Activated CD4-positive, alpha-beta T cell treated with anti-CD3 and anti-CD28 coated beads for 36 hours (primary cell): Measurements from ENCODE around the gene NOTCH2. TPM values are rescaled to one million over a fixed set of nuclear protein-coding genes. Genes with fewer than 3 reads are reported as not detected.

Experiments
- ATAC-seq: fragments of 200-7000 bp; cut with Tn5 transposase; one replicate; pipeline ENCODE4 v1.10.0; 2021; ENCODE audit warnings: mild to moderate bottlenecking, moderate library complexity
- CTCF ChIA-PET: fragments of 350-600 bp; sonication (Branson Sonifier 250); formaldehyde crosslinking; loops from one replicate; lab custom pipeline; 2021; ENCODE audit warnings: antibody characterized with exemption; lab: Charles Lee
- POLR2A ChIA-PET: fragments of 350-600 bp; sonication (Branson Sonifier 250); formaldehyde crosslinking; loops from one replicate; lab custom pipeline; 2021; ENCODE audit warnings: antibody characterized with exemption, inconsistent platforms; lab: Charles Lee
- DNase-seq: peaks from one replicate; pipeline ENCODE4 v3.0.0-alpha.2; 2020
- H3K27ac Mint-ChIP-seq: one replicate; pipeline ENCODE4 v1.8.0; 2021; ENCODE audit warnings: mixed read lengths
- H3K27me3 Mint-ChIP-seq: one replicate; pipeline ENCODE4 v1.8.0; 2021; ENCODE audit warnings: mixed read lengths
- H3K36me3 Mint-ChIP-seq: one replicate; pipeline ENCODE4 v1.8.0; 2021; ENCODE audit warnings: low read depth, mixed read lengths
- H3K4me1 Mint-ChIP-seq: one replicate; pipeline ENCODE4 v1.8.0; 2021; ENCODE audit warnings: mixed read lengths
- H3K4me3 Mint-ChIP-seq: one replicate; pipeline ENCODE4 v1.8.0; 2021; ENCODE audit warnings: mild to moderate bottlenecking, moderate library complexity, mixed read lengths
- H3K9me3 Mint-ChIP-seq: one replicate; pipeline ENCODE4 v1.8.0; 2021; ENCODE audit warnings: low read depth, mixed read lengths
- intact Hi-C, 2 experiments: fragments of 100-400 bp; cut with DNase I in 1 of 2; cut with micrococcal nuclease in 1 of 2; formaldehyde crosslinking; loops; one replicate each; pipeline versions ENCODE4 v1.14.2 to v1.15.1; 2022 to 2024; cut with DNase I, micrococcal nuclease
- total RNA-seq, 2 experiments: library from RNA; stranded (reverse); gene quantifications; one replicate each; pipeline ENCODE4 v1.2.3, GENCODE V29; 2021

The NOTCH2 gene
- total RNA-seq, 2 experiments from 2014 or later, result 41.9 to 51.6 TPM

DNA sequence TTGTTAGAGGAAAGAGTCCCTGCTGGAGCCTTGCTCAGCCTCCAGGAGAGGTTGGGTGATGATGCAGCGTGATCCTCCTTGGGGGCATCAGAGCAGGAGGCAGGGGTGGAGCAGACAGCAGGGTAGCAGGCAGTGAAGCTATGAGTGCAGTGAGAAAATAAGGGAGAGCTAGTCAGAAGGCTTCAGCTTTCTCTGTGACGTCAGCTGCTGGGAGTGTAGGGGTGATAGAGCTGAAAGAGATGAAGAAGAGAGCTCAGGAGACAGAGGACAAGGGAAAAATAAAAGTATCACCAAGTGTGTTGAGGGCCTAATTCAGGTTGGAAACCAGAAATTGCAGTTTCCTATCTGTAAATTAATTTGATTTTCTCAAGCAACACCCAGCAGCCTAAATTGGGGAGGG, 170.9 kb downstream of the NOTCH2 start:
- DNase-seq (no peak), ATAC-seq (no peak)
- ChIA-PET CTCF (interaction anchor here (0.7 to 1.0 kb wide), 2 partner anchors 9 to 50 kb away, joined by 3 read pairs; no protein-coding TSS in a partner anchor), POLR2A (no interaction called here)
- no peak overlapping the region for H3K4me3 Mint-ChIP-seq
- H3K27me3 Mint-ChIP-seq, result peaks cover 4% of the 10 kb centered on the region
- H3K27ac Mint-ChIP-seq, result no peak overlapping the region
- no peaks in the 10 kb centered on the region for H3K36me3 Mint-ChIP-seq
- no peaks in the 10 kb centered on the region for H3K4me1 Mint-ChIP-seq
- intact Hi-C loops, result no loop called here
- no peaks in the 10 kb centered on the region for H3K9me3 Mint-ChIP-seq

GRCh38 chr1:119896303-119896702, 173.2 kb downstream of the NOTCH2 start, which contains the start of gene ADAM30:
Gene ADAM30 (minus strand): TSS chr1:119896515. CDS start chr1:119896336, 179 bp downstream.
- no peak for DNase-seq
- no peak within 1 kb of the TSS for H3K27ac Mint-ChIP-seq
- peaks cover 3% of the 10 kb centered on the region for H3K27me3 Mint-ChIP-seq
- no peak within 1 kb of the TSS for H3K4me3 Mint-ChIP-seq
- H3K36me3 Mint-ChIP-seq, result no peaks in the 10 kb centered on the region
- CTCF ChIA-PET, result interaction anchor here (1.1 to 1.2 kb wide), 2 partner anchors 9 to 11 kb away, joined by 4 read pairs; no protein-coding TSS in a partner anchor
- intact Hi-C loops, result no loop called here
- H3K9me3 Mint-ChIP-seq, result no peaks in the 10 kb centered on the region
- ATAC-seq, result no peak
- POLR2A ChIA-PET, result no interaction called here
- no peaks in the 10 kb centered on the region for H3K4me1 Mint-ChIP-seq

- H3K9me3 Mint-ChIP-seq, result no peaks in the 10 kb centered on the region
- no peak for ATAC-seq
- no peaks in the 10 kb centered on the region for H3K36me3 Mint-ChIP-seq
- H3K27me3 Mint-ChIP-seq, result peaks cover 3% of the 10 kb centered on the region
- DNase-seq, result no peak
- ChIA-PET CTCF (no interaction called here), POLR2A (no interaction called here)
- no peak overlapping the region for H3K4me3 Mint-ChIP-seq
- no peak overlapping the region for H3K27ac Mint-ChIP-seq
- intact Hi-C loops, result no loop called here
- no peaks in the 10 kb centered on the region for H3K4me1 Mint-ChIP-seq
Measured at GRCh38 chr1:119895102-119895501, 174.4 kb downstream of the NOTCH2 start.

GRCh38 chr1:119893827-119894700, 175.4 kb downstream of the NOTCH2 start:
- Mint-ChIP-seq H3K36me3 (no peaks in the 10 kb centered on the region), H3K27me3 (peaks cover 3% of the 10 kb centered on the region), H3K9me3 (no peaks in the 10 kb centered on the region), H3K4me1 (no peaks in the 10 kb centered on the region), H3K27ac (no peak overlapping the region), H3K4me3 (no peak overlapping the region)
- ChIA-PET POLR2A (no interaction called here), CTCF (no interaction called here)
- ATAC-seq, result no peak
- no peak for DNase-seq
- intact Hi-C loops, result no loop called here

DNA sequence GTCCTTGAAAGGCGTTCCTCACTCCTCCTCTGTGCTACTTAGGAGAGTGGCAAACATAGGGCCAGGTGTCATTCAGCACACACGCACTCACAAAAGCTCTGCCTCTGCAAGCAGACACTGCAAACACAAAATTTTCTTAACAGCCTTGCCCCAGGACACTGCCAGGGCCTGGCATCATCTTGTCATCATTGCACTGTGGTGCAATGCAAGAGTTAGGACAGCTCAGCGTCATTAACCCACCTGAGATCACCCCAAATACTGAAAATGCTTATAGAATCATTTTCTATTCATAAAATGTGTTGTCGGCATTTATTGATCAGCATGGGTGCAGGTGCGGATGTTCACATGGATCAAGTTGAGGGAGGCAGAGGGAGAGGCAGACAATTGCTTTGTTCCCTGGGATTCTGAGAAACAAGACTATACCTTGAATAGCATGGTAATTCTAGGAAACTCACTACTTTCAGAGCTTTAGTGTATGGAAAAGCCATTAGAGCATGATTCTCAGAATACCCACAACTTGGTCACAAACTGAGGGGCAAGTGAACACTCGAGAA, 176.1 kb downstream of the NOTCH2 start:
- CTCF ChIA-PET, result no interaction called here
- no peaks in the 10 kb centered on the region for H3K36me3 Mint-ChIP-seq
- ATAC-seq (no peak), DNase-seq (no peak)
- intact Hi-C loops, result no loop called here
- H3K27ac Mint-ChIP-seq, result no peak overlapping the region
- POLR2A ChIA-PET, result no interaction called here
- H3K4me1 Mint-ChIP-seq, result no peaks in the 10 kb centered on the region
- H3K27me3 Mint-ChIP-seq, result peaks cover 3% of the 10 kb centered on the region
- H3K4me3 Mint-ChIP-seq, result no peak overlapping the region
- H3K9me3 Mint-ChIP-seq, result peaks cover 5% of the 10 kb centered on the region

DNA sequence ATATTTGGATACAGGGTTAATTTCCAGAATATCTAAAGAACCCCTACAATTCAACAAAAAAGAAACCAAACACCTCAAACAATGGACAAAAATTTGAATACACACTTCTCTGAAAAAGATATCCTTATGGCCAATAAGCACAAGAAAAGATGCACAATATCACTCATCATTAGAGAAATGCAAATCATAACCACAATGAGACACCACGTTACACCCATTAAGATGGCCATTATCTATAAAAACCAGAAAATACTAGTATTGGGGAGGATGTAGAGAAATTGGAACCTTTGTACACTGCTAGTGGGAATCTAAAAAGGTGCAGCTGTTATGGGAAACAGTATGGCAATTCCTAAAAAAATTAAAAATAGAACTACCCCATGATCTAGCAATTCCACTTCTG, 178.1 kb downstream of the NOTCH2 start:
- no peak for DNase-seq
- Mint-ChIP-seq H3K4me1 (no peaks in the 10 kb centered on the region), H3K27ac (no peak overlapping the region), H3K27me3 (peaks cover under 1% of the 10 kb centered on the region), H3K9me3 (peaks cover 8% of the 10 kb centered on the region), H3K36me3 (no peaks in the 10 kb centered on the region), H3K4me3 (no peak overlapping the region)
- intact Hi-C loops, result no loop called here
- ChIA-PET CTCF (interaction anchor here (0.7 kb wide), 1 partner anchor 543 kb away, joined by 3 read pairs; no protein-coding TSS in a partner anchor), POLR2A (no interaction called here)
- ATAC-seq, result no peak

GRCh38 chr1:119888476-119888875, 181.0 kb downstream of the NOTCH2 start:
- H3K9me3 Mint-ChIP-seq, result peaks cover 8% of the 10 kb centered on the region
- ChIA-PET POLR2A (no interaction called here), CTCF (interaction anchor here (1.5 kb wide), 1 partner anchor 10 kb away, joined by 3 read pairs; no protein-coding TSS in a partner anchor)
- no peak overlapping the region for H3K4me3 Mint-ChIP-seq
- ATAC-seq (no peak), DNase-seq (no peak)
- H3K27ac Mint-ChIP-seq, result no peak overlapping the region
- H3K27me3 Mint-ChIP-seq, result peaks cover 3% of the 10 kb centered on the region
- H3K36me3 Mint-ChIP-seq, result no peaks in the 10 kb centered on the region
- no peaks in the 10 kb centered on the region for H3K4me1 Mint-ChIP-seq
- intact Hi-C loops, result no loop called here

DNA sequence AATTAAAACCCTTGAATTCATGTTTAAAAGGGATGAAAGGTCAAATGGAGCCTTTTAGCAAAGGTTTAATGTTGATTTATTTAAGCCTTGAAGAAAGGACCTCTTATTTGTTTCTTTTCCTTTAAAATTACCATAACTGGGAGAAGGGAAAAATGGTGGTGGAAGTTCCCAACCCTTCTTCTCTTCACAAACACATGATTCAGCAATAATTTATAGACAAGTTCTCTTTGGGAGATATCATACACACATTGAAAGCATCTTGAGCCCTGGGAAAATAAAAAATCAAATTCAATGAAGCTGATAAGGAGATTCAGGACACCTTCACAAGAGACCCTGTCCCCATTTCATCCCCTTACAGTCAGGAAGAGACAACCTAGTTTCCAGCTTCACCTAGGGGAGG, 182.0 kb downstream of the NOTCH2 start:
- Mint-ChIP-seq H3K36me3 (no peaks in the 10 kb centered on the region), H3K27me3 (peaks cover 3% of the 10 kb centered on the region), H3K9me3 (peaks cover 8% of the 10 kb centered on the region), H3K4me1 (no peaks in the 10 kb centered on the region), H3K27ac (no peak overlapping the region), H3K4me3 (no peak overlapping the region)
- ChIA-PET CTCF (interaction anchor here (1.8 to 2.0 kb wide), 2 partner anchors 19 to 79 kb away, joined by 5 to 15 read pairs; no protein-coding TSS in a partner anchor), POLR2A (no interaction called here)
- DNase-seq (no peak), ATAC-seq (no peak)
- intact Hi-C loops, result loop anchor here in 1 of 2 experiments (2.0 kb wide), 2 partner anchors 13 to 17 kb away; no protein-coding TSS in a partner anchor

- ATAC-seq (peak; percentile 68), DNase-seq (peak; percentile 78)
- no peaks in the 10 kb centered on the region for H3K4me1 Mint-ChIP-seq
- CTCF ChIA-PET, result interaction anchor here (0.7 to 2.0 kb wide), 4 partner anchors 17 to 77 kb away, joined by 3 to 15 read pairs (median 4); no protein-coding TSS in a partner anchor
- peaks cover 3% of the 10 kb centered on the region for H3K27me3 Mint-ChIP-seq
- no peaks in the 10 kb centered on the region for H3K36me3 Mint-ChIP-seq
- H3K9me3 Mint-ChIP-seq, result peaks cover 8% of the 10 kb centered on the region
- H3K27ac Mint-ChIP-seq, result no peak overlapping the region
- no peak overlapping the region for H3K4me3 Mint-ChIP-seq
- intact Hi-C loops, result loop anchor here in 1 of 2 experiments (2.0 kb wide), 2 partner anchors 15 kb away; no protein-coding TSS in a partner anchor
- POLR2A ChIA-PET, result no interaction called here
Measured at GRCh38 chr1:119885903-119886783, 183.3 kb downstream of the NOTCH2 start.

- ATAC-seq, result no peak
- H3K27me3 Mint-ChIP-seq, result peaks cover 6% of the 10 kb centered on the region
- POLR2A ChIA-PET, result no interaction called here
- H3K4me1 Mint-ChIP-seq, result no peaks in the 10 kb centered on the region
- H3K27ac Mint-ChIP-seq, result no peak overlapping the region
- no peaks in the 10 kb centered on the region for H3K36me3 Mint-ChIP-seq
- no peak for DNase-seq
- H3K9me3 Mint-ChIP-seq, result peaks cover 8% of the 10 kb centered on the region
- no peak overlapping the region for H3K4me3 Mint-ChIP-seq
- intact Hi-C loops, result loop anchor here in 1 of 2 experiments (5.0 kb wide), 1 partner anchor 52 kb away; no protein-coding TSS in a partner anchor
- CTCF ChIA-PET, result interaction anchor here (0.5 to 2.0 kb wide), 3 partner anchors 10 to 20 kb away, joined by 3 to 7 read pairs (median 4); no protein-coding TSS in a partner anchor
Measured at GRCh38 chr1:119884711-119885110, 184.8 kb downstream of the NOTCH2 start.
